Lung (tissue), 12 donors: ENCODE results near the gene ETV5. TPM values are rescaled to one million over a fixed set of nuclear protein-coding genes. Genes with fewer than 3 reads are reported as not detected.
"Not testable (repeated sequence)": the region's sequence is repeated elsewhere in the genome, so short reads cannot be mapped to it uniquely, and the experiment has no call there.

Experiments used
- ATAC-seq: fragments of 200-7000 bp; cut with Tn5 transposase; one replicate; pipeline ENCODE4 v1.9.1; 2020; ENCODE audit warnings: moderate number of reproducible peaks; ENCODE audit not compliant: insufficient read depth, low FRiP score
- DNase-seq, 3 donors: peaks; one replicate each; pipeline ENCODE4 v3.0.0-alpha.2; 2013 to 2017
- H3K27ac ChIP-seq, 2 donors: one replicate each; pipeline ENCODE4 v1.5.1; 2013; ENCODE audit warnings: mild to moderate bottlenecking in 2 of 2, moderate library complexity in 2 of 2, control low read depth in 1 of 2, inconsistent platforms in 1 of 2, low read depth in 1 of 2, low read length in 1 of 2
- H3K27me3 ChIP-seq, 3 donors: one replicate each; pipeline ENCODE4 v1.5.1; 2013; ENCODE audit warnings: low read length in 2 of 3; ENCODE audit not compliant: control insufficient read depth in 3 of 3, insufficient read depth in 3 of 3
- H3K36me3 ChIP-seq, 4 donors: one replicate each; pipeline ENCODE4 v1.5.1; 2013; ENCODE audit warnings: low read length in 4 of 4, mild to moderate bottlenecking in 1 of 4, moderate library complexity in 1 of 4; ENCODE audit not compliant: control insufficient read depth in 4 of 4, insufficient read depth in 4 of 4
- H3K4me1 ChIP-seq, 5 donors: one replicate each; pipeline ENCODE4 v1.5.1; 2013; ENCODE audit warnings: low read length in 5 of 5, mild to moderate bottlenecking in 2 of 5, moderate library complexity in 1 of 5; ENCODE audit not compliant: control insufficient read depth in 5 of 5, insufficient read depth in 5 of 5
- H3K4me3 ChIP-seq: one replicate; pipeline ENCODE4 v1.5.1; 2013; ENCODE audit warnings: mild to moderate bottlenecking, control low read depth, moderate library complexity
- H3K9ac ChIP-seq, 2 donors: one replicate each; pipeline ENCODE4 v1.5.1; 2013; ENCODE audit warnings: low read length in 2 of 2, control low read depth in 1 of 2; ENCODE audit not compliant: insufficient read depth in 1 of 2
- H3K9me3 ChIP-seq, 4 donors: one replicate each; pipeline ENCODE4 v1.5.1; 2013; ENCODE audit warnings: low read length in 3 of 4, mild to moderate bottlenecking in 1 of 4, moderate library complexity in 1 of 4; ENCODE audit not compliant: control insufficient read depth in 4 of 4, insufficient read depth in 3 of 4
- WGBS, 2 donors: extraction: QIAGEN DNeasy Blood & Tissue Kit; methylation state at CpG; one replicate each; pipeline ENCODE4 v1.1.7; 2013; 5-methylcytosine and 5-hydroxymethylcytosine counted together
- polyA plus RNA-seq, 2 donors: library from polyadenylated mRNA; stranded (reverse); fragments of 200-250 nt; gene quantifications; one replicate each; pipeline ENCODE4 v1.2.1, GENCODE V29; 2013
- total RNA-seq, 2 donors: library from RNA; depleted of rRNA in 1 of 2; stranded (reverse); fragments of >200 nt in 1 of 2; gene quantifications; one replicate each; pipeline ENCODE4 v1.2.1, GENCODE V29; 2014 to 2021
- TF ChIP-seq, protein P1 (sequence below): IDR thresholded peaks from 2 replicates; pipeline ENCODE4 v1.5.1; 2012; ENCODE audit warnings: mild to moderate bottlenecking; ENCODE audit errors: control extremely low read depth, extremely low read depth
- donor health status: control.
- donor health status: control.
- donor health status: Bipolar disorder and iron deficiency.
- donor health status: healthy.
- donor health status: DM: yes; HTN: yes; CAD: no.

Gene ETV5
- total and polyA plus RNA-seq, 4 donors = 12.5 to 53.9 (median 23.0) TPM

DNA sequence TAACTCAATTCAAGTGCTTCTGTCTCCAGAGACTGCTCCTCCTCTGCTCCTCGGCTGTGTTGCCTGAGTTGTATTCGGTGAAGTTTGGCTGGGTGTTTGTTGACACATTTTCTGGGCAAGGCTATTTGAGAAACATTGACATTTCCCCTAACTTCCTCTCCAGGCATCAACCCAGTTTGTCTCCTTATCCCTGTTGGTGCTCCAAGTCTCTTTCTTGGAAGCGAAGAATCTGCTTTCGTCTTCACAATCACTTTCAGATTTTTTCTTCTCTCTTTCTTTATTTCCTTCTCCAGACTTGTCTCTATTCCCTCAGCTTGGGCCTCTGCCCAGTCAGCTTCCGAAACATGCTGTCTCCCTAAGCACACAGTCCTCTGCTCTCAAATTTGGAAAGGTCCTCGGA, 84.7 kb downstream of the ETV5 start:
- H3K9ac ChIP-seq = peak overlapping the region in 1 of 2 donors; percentile 39
- no peaks in the 10 kb centered on the region for H3K9me3 ChIP-seq
- ATAC-seq (no peak), DNase-seq (peak; percentile 34 to 84 (median 55))
- no peaks in the 10 kb centered on the region for H3K36me3 ChIP-seq
- H3K4me1 ChIP-seq = peaks cover 0 to 19% (median 0%) of the 10 kb centered on the region in 5 donors
- no peak overlapping the region for H3K4me3 ChIP-seq
- no peaks in the 10 kb centered on the region for H3K27me3 ChIP-seq
- no peak overlapping the region for H3K27ac ChIP-seq
- TF ChIP-seq, protein P1, sequence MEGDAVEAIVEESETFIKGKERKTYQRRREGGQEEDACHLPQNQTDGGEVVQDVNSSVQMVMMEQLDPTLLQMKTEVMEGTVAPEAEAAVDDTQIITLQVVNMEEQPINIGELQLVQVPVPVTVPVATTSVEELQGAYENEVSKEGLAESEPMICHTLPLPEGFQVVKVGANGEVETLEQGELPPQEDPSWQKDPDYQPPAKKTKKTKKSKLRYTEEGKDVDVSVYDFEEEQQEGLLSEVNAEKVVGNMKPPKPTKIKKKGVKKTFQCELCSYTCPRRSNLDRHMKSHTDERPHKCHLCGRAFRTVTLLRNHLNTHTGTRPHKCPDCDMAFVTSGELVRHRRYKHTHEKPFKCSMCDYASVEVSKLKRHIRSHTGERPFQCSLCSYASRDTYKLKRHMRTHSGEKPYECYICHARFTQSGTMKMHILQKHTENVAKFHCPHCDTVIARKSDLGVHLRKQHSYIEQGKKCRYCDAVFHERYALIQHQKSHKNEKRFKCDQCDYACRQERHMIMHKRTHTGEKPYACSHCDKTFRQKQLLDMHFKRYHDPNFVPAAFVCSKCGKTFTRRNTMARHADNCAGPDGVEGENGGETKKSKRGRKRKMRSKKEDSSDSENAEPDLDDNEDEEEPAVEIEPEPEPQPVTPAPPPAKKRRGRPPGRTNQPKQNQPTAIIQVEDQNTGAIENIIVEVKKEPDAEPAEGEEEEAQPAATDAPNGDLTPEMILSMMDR = no peak
- 60 to 70% methylated on average over 6 of the region's 6 CpGs for WGBS, 2 donors

DNA sequence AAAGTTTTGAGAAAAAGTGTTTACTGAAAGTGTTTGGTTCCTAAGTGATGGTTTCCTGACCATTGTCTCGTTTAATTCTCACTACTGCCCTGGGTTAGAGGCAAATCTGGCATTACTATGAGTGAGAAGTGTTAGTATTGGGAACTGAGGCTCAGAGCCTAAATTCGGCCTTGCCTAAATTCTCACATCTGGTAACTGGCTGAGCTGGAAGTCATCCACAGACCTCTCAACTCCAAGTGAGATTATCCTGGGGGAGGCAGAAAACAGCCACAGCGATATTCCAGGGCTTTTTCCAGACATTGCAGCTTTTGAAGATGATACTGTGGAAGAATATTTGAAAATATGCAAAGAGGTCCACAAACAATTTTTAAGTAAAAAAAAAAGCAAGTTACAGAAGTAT, 86.0 kb downstream of the ETV5 start:
- DNase-seq = no peak
- no peak overlapping the region for H3K9ac ChIP-seq
- H3K36me3 ChIP-seq = no peaks in the 10 kb centered on the region
- no peak for ATAC-seq
- WGBS, 2 donors = 81% methylated on average over 3 of the region's 3 CpGs
- no peaks in the 10 kb centered on the region for H3K9me3 ChIP-seq
- peaks cover 0 to 19% (median 0%) of the 10 kb centered on the region in 5 donors for H3K4me1 ChIP-seq
- no peak overlapping the region for H3K27ac ChIP-seq
- no peaks in the 10 kb centered on the region for H3K27me3 ChIP-seq
- no peak overlapping the region for H3K4me3 ChIP-seq
- TF ChIP-seq, protein P1 = no peak

DNA sequence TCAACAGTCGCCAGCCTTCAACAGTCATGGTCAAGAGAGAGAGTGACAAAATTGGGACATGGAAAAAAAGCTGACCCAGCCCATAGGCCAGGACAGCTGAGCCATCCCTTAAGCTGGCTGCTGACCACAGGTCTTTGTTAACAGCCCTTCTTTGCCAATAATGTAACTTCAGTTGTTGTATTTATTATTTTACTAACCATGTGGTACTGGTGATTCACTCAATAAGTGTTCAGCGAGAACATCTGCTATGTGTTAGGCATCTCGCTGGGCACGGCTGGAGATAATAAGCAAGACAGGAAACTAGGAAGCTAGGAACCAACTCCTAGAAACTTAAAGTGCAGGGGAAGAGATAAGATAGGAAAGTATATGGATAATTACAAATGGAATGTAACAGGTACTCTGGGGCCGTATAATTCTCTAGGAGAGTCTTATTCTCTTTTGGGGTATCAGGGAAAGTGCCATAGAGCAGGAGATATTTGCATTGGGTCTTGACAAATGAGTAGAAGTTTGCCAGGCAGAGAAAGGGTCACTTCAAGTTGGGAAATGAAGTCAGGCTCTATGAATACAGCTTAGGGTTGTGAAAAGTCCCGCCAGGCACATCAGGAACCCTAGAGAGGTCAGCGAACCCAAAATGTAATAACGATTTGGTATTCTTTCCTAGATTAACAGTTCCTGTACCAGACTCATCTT, 87.1 kb downstream of the ETV5 start:
- H3K27ac ChIP-seq = no peak overlapping the region
- DNase-seq (no peak), ATAC-seq (no peak)
- 90 to 92% methylated on average over 8 of the region's 8 CpGs for WGBS, 2 donors
- peaks cover 0 to 19% (median 0%) of the 10 kb centered on the region in 5 donors for H3K4me1 ChIP-seq
- no peaks in the 10 kb centered on the region for H3K27me3 ChIP-seq
- TF ChIP-seq, protein P1 = no peak
- no peaks in the 10 kb centered on the region for H3K9me3 ChIP-seq
- no peak overlapping the region for H3K4me3 ChIP-seq
- no peak overlapping the region for H3K9ac ChIP-seq
- H3K36me3 ChIP-seq = no peaks in the 10 kb centered on the region

DNA sequence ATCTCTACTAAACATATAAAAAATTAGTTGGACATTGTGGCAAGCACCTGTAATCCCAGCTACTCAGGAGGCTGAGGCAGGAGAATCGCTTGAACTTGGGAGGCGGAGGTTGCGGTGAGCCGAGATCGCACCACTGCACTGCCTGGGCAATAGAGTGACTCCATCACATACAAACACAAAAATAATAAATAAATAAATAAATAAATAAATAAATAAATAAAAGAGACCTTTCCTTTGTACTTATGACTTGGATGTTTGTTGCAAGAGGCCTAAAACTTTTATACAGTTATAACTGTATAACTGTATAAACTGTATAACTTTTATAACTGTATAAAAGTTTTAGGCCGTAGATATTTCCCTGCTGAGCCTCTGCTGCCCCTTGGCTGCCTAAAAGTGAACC, 87.6 kb downstream of the ETV5 start:
- 93 to 97% methylated on average over 6 of the region's 6 CpGs for WGBS, 2 donors
- not testable (repeated sequence) for H3K9ac ChIP-seq, H3K27ac ChIP-seq, H3K36me3 ChIP-seq, H3K4me3 ChIP-seq, DNase-seq, ATAC-seq, H3K9me3 ChIP-seq, H3K27me3 ChIP-seq
- H3K4me1 ChIP-seq = peaks cover 0 to 19% (median 0%) of the 10 kb centered on the region in 5 donors

DNA sequence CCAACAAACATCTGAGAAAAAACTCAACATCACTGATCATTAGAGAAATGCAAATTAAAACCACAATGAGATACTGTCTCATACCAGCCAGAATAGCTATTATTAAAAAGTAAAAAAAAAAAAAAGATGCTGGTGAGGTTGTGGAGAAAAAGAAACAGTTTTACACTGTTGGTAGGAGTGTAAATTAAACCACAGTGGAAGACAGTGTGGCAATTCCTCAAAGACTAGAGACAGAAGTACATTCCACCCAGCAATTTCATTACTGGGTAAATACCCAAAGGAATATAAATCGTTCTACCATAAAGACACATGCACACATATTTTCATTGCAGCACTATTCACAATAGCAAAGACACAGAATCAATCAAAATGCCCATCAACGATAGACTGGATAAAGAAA, 89.6 kb downstream of the ETV5 start:
- 83 to 96% methylated on average over 2 of the region's 2 CpGs for WGBS, 2 donors
- not testable (repeated sequence) for DNase-seq, H3K27ac ChIP-seq, H3K9me3 ChIP-seq, H3K9ac ChIP-seq, ATAC-seq, H3K4me3 ChIP-seq, H3K4me1 ChIP-seq, H3K36me3 ChIP-seq, H3K27me3 ChIP-seq
